ENCODE data around the gene SLC37A2. TPM values are rescaled to one million over a fixed set of nuclear protein-coding genes. Genes with fewer than 3 reads are reported as not detected.
A peak's percentile ranks its signal among the peaks of the same experiment; 100 is the strongest.

Gene SLC37A2
- total and polyA plus RNA-seq, 2 donors (not counting 3 experiments of a cell fraction or from before 2014, with no cell fraction given): 1.1 to 1.7 TPM

- Histone ChIP-seq H3K79me2 (ENCODE audit: control insufficient read depth, insufficient read depth, low read length) (no peaks in the 10 kb centered on the region), H3K27me3 (ENCODE audit: control insufficient read depth in 2 of 2, insufficient read depth in 2 of 2, low read length in 2 of 2) (no peaks in the 10 kb centered on the region), H2AFZ (ENCODE audit: low read depth, low read length) (peak overlapping the region; percentile 99), H3K36me3 (ENCODE audit: control insufficient read depth in 2 of 2, extremely low read depth in 1 of 2, insufficient read depth in 2 of 2, low read length in 2 of 2) (no peaks in the 10 kb centered on the region), H3K9me3 (replicated peaks; ENCODE audit: control insufficient read depth, insufficient read depth, low read length) (no peaks in the 10 kb centered on the region), H3K27ac (ENCODE audit: insufficient read depth, low read depth, low read length) (no peak overlapping the region), H3K9me1 (replicated peaks; ENCODE audit: control insufficient read depth, extremely low read depth, insufficient read depth, low read length) (no peaks in the 10 kb centered on the region), H3K4me2 (ENCODE audit: insufficient read depth, low read length) (peak overlapping the region; percentile 88), H3K9ac (replicated peaks; ENCODE audit: extremely low read depth, insufficient read depth, low read length) (peak overlapping the region; percentile 60), H4K20me1 (replicated peaks; ENCODE audit: control insufficient read depth, extremely low read depth, insufficient read depth, low read length) (no peaks in the 10 kb centered on the region), H3K4me3 (replicated peaks in 1 of 3; ENCODE audit: insufficient read depth in 1 of 3, low read depth in 1 of 3, low read length in 3 of 3) (peak overlapping the region; percentile 64 to 87 (median 74)), H3K4me1 (ENCODE audit: control insufficient read depth, extremely low read depth, insufficient read depth, low read length) (peaks cover 9% of the 10 kb centered on the region)
- no peak for FAIRE-seq
- CTCF ChIA-PET: interaction anchor here (1.1 to 2.0 kb wide), 4 partner anchors 13 to 29 kb away, joined by 3 to 9 read pairs (median 4); no protein-coding TSS in a partner anchor
- intact Hi-C loops (cut with micrococcal nuclease) (loop anchor here (2.0 kb wide), 3 partner anchors 22 to 164 kb away; partner anchors contain the start of gene TMEM218), dilution Hi-C loops (cut with MboI; ENCODE audit: extremely low pct_ligation_motif_present, low sequenced_read_pairs) (no loop called here)
- no peak for DNase-seq (ENCODE audit: low read depth, low spot score)
- TF ChIP-seq POLR2A (IDR thresholded peaks at IDR 0.05; ENCODE audit: low read depth, low read length): no peak
- no peak for TF ChIP-seq EZH2 (IDR thresholded peaks at IDR 0.05; ENCODE audit: borderline replicate concordance, low read depth, low read length, severe bottlenecking)
- no peak for TF ChIP-seq FOS (IDR thresholded peaks at IDR 0.05; ENCODE audit: borderline replicate concordance, insufficient read depth, low read length)
- no peak for TF ChIP-seq GATA2 (IDR thresholded peaks at IDR 0.05; ENCODE audit: insufficient read depth, insufficient read length, low read depth, low read length)
- no peak for TF ChIP-seq JUN (IDR thresholded peaks at IDR 0.05; ENCODE audit: borderline replicate concordance, insufficient read depth, insufficient read length, low read depth)
- TF ChIP-seq POLR2AphosphoS5 (IDR thresholded peaks at IDR 0.05; ENCODE audit: insufficient read depth, low read depth, low read length): no peak
- no peak for TF ChIP-seq MYC (IDR thresholded peaks at IDR 0.05; ENCODE audit: low read depth, low read length)
- no peak for TF ChIP-seq CTCF (IDR thresholded peaks at IDR 0.05; ENCODE audit: extremely low read depth in 1 of 2, insufficient read depth in 1 of 2, low read depth in 1 of 2, low read length in 2 of 2)
- no peak for TF ChIP-seq MAX (IDR thresholded peaks at IDR 0.05; ENCODE audit: insufficient read depth, insufficient read length)
- POLR2A ChIA-PET: no interaction called here
- no TSS peak for BruUV-seq (replicated peaks)
These were observed 731 bp upstream of the SLC37A2 start for GRCh38 chr11:125062218-125062930.

Data from endothelial cell of umbilical vein (primary cell).